Endothelial cell of umbilical vein (primary cell): Measurements from ENCODE around the gene STPG4. TPM values are rescaled to one million over a fixed set of nuclear protein-coding genes. Genes with fewer than 3 reads are reported as not detected.

ENCODE experiments used
- BruUV-seq: library from RNA; stranded (reverse); fragments of 400-500 nt; replicated peaks from 2 replicates; lab custom pipeline; 2021; lab: Mats Ljungman, UMichigan
- CTCF ChIA-PET: fragments of 300-600, 350-600 bp; sonication (Branson Sonifier 250); formaldehyde crosslinking; loops from one replicate; lab custom pipeline; 2021; ENCODE audit warnings: antibody characterized with exemption, inconsistent platforms; lab: Charles Lee
- POLR2A ChIA-PET: fragments of 300-600, 350-600 bp; sonication (Branson Sonifier 250); formaldehyde crosslinking; loops from one replicate; lab custom pipeline; 2021; ENCODE audit warnings: antibody characterized with exemption, inconsistent platforms; lab: Charles Lee
- DNase-seq: peaks from one replicate; pipeline ENCODE4 v3.0.0-alpha.2; 2011; ENCODE audit warnings: low read depth, low spot score
- FAIRE-seq: peaks from 2 replicates; lab custom pipeline; 2011; peaks lifted over from hg19 to GRCh38; lab: Jason Lieb, UNC
- H2AFZ ChIP-seq: 2 replicates; pipeline ENCODE4 v1.6.0; 2012; ENCODE audit warnings: low read depth, low read length, control low read depth, inconsistent platforms
- H3K27ac ChIP-seq: 2 replicates; pipeline ENCODE4 v1.5.1; 2011; ENCODE audit warnings: low read depth, mild to moderate bottlenecking, control low read depth, low read length, moderate library complexity; ENCODE audit not compliant: insufficient read depth
- H3K27me3 ChIP-seq, 2 experiments: 2 replicates each; pipeline versions ENCODE4 v1.6.0 to v1.6.1; 2011; ENCODE audit warnings: low read length in 2 of 2, mixed read lengths in 1 of 2; ENCODE audit not compliant: control insufficient read depth in 2 of 2, insufficient read depth in 2 of 2
- H3K36me3 ChIP-seq, 2 experiments: 2 replicates in 1 of 2; 3 replicates in 1 of 2; pipeline ENCODE4 v1.5.1; 2011; ENCODE audit warnings: low read length in 2 of 2, mild to moderate bottlenecking in 1 of 2, moderate library complexity in 1 of 2; ENCODE audit not compliant: control insufficient read depth in 2 of 2, insufficient read depth in 2 of 2; ENCODE audit errors: extremely low read depth in 1 of 2
- H3K4me1 ChIP-seq: 3 replicates; pipeline ENCODE4 v1.5.1; 2011; ENCODE audit warnings: mild to moderate bottlenecking, low read length; ENCODE audit not compliant: control insufficient read depth, insufficient read depth; ENCODE audit errors: extremely low read depth
- H3K4me2 ChIP-seq: 2 replicates; pipeline ENCODE4 v1.6.1; 2011; ENCODE audit warnings: low read length, control low read depth, mixed read lengths; ENCODE audit not compliant: insufficient read depth
- H3K4me3 ChIP-seq, 3 experiments: fragments of 200-600 bp in 1 of 3; sonication (generic), shearing (Covaris generic) in 1 of 3; replicated peaks in 1 of 3; 2 replicates each; pipeline ENCODE4 v1.5.1; 2011 to 2016; ENCODE audit warnings: control low read depth in 3 of 3, low read length in 3 of 3, mild to moderate bottlenecking in 2 of 3, inconsistent platforms in 1 of 3, low read depth in 1 of 3, moderate library complexity in 1 of 3; ENCODE audit not compliant: insufficient read depth in 1 of 3
- H3K79me2 ChIP-seq: 2 replicates; pipeline ENCODE4 v1.6.0; 2012; ENCODE audit warnings: low read length, inconsistent platforms; ENCODE audit not compliant: control insufficient read depth, insufficient read depth
- H3K9ac ChIP-seq: replicated peaks from 2 replicates; pipeline ENCODE3; 2011; ENCODE audit warnings: low read length, control low read depth; ENCODE audit not compliant: insufficient read depth; ENCODE audit errors: extremely low read depth
- H3K9me1 ChIP-seq: replicated peaks from 3 replicates; pipeline ENCODE4 v1.6.0; 2011; ENCODE audit warnings: mild to moderate bottlenecking, low read length; ENCODE audit not compliant: control insufficient read depth, insufficient read depth; ENCODE audit errors: extremely low read depth
- H3K9me3 ChIP-seq: replicated peaks from 2 replicates; pipeline ENCODE4 v1.5.1; 2012; ENCODE audit warnings: low read length, inconsistent platforms; ENCODE audit not compliant: control insufficient read depth, insufficient read depth
- H4K20me1 ChIP-seq: replicated peaks from 2 replicates; pipeline ENCODE3; 2011; ENCODE audit warnings: mild to moderate bottlenecking, low read length; ENCODE audit not compliant: control insufficient read depth, insufficient read depth; ENCODE audit errors: extremely low read depth
- EZH2 ChIP-seq: IDR thresholded peaks from 2 replicates; pipeline ENCODE4 v1.6.1; 2012; ENCODE audit warnings: borderline replicate concordance, low read depth, mild to moderate bottlenecking, moderate library complexity, low read length, inconsistent platforms; ENCODE audit not compliant: severe bottlenecking
- FOS ChIP-seq: IDR thresholded peaks from 2 replicates; pipeline ENCODE4 v1.6.1; 2011; ENCODE audit warnings: mild to moderate bottlenecking, low read length, moderate library complexity, borderline replicate concordance; ENCODE audit not compliant: insufficient read depth
- GATA2 ChIP-seq: IDR thresholded peaks from 2 replicates; pipeline ENCODE4 v1.7.0; 2011; ENCODE audit warnings: low read depth, mild to moderate bottlenecking, moderate library complexity, mixed read lengths, low read length; ENCODE audit not compliant: insufficient read length, insufficient read depth
- JUN ChIP-seq: IDR thresholded peaks from 2 replicates; pipeline ENCODE4 v1.6.1; 2011; ENCODE audit warnings: borderline replicate concordance, low read depth; ENCODE audit not compliant: insufficient read length, insufficient read depth
- MYC ChIP-seq: IDR thresholded peaks from one replicate; pipeline ENCODE4 v1.6.1; 2011; ENCODE audit warnings: mild to moderate bottlenecking, low read depth, low read length
- POLR2A ChIP-seq: IDR thresholded peaks from 2 replicates; pipeline ENCODE4 v1.6.1; 2012; ENCODE audit warnings: low read depth, mild to moderate bottlenecking, control low read depth, low read length
- POLR2AphosphoS5 ChIP-seq: IDR thresholded peaks from 2 replicates; pipeline ENCODE4 v1.6.1; 2012; ENCODE audit warnings: low read depth, mild to moderate bottlenecking, control low read depth, low read length, moderate library complexity; ENCODE audit not compliant: insufficient read depth
- dilution Hi-C: fragments of 300-500 bp; cut with MboI; formaldehyde crosslinking; loops from one replicate; pipeline ENCODE4 v1.15.0; 2019; ENCODE audit warnings: low sequenced_read_pairs; ENCODE audit not compliant: extremely low pct_ligation_motif_present
- intact Hi-C: fragments of 100-400 bp; cut with micrococcal nuclease; formaldehyde crosslinking; loops from one replicate; pipeline ENCODE4 v1.10.0; 2022
- polyA plus RNA-seq, 4 experiments: library from polyadenylated mRNA; depleted of rRNA in 3 of 4; stranded (reverse) in 3 of 4; unstranded in 1 of 4; fragments of >200 nt; gene quantifications; 2 replicates each; pipeline versions ENCODE4 v1.2.1 to v1.2.3, GENCODE V29; 2011 to 2012; ENCODE audit warnings: missing spikeins in 1 of 4
- total RNA-seq: library from RNA; stranded (reverse); gene quantifications from 2 replicates; pipeline ENCODE4 v1.2.3, GENCODE V29; 2021
- TF ChIP-seq, protein P1 (sequence below): IDR thresholded peaks from 2 replicates; pipeline ENCODE4 v1.6.1; 2011; ENCODE audit not compliant: insufficient read depth, insufficient read length
- TF ChIP-seq, protein P2 (sequence below), 2 donors: IDR thresholded peaks; 1 replicate in 1 of 2; 2 replicates in 1 of 2; pipeline ENCODE4 v1.5.1; 2011; ENCODE audit warnings: low read length in 2 of 2, mild to moderate bottlenecking in 2 of 2, moderate library complexity in 2 of 2, control low read depth in 1 of 2, inconsistent platforms in 1 of 2, low read depth in 1 of 2; ENCODE audit not compliant: insufficient read depth in 1 of 2; ENCODE audit errors: extremely low read depth in 1 of 2

Gene STPG4
- total and polyA plus RNA-seq, 2 donors (not counting 3 experiments of a cell fraction or from before 2014, with no cell fraction given): 0.53 TPM; not detected in 1

DNA sequence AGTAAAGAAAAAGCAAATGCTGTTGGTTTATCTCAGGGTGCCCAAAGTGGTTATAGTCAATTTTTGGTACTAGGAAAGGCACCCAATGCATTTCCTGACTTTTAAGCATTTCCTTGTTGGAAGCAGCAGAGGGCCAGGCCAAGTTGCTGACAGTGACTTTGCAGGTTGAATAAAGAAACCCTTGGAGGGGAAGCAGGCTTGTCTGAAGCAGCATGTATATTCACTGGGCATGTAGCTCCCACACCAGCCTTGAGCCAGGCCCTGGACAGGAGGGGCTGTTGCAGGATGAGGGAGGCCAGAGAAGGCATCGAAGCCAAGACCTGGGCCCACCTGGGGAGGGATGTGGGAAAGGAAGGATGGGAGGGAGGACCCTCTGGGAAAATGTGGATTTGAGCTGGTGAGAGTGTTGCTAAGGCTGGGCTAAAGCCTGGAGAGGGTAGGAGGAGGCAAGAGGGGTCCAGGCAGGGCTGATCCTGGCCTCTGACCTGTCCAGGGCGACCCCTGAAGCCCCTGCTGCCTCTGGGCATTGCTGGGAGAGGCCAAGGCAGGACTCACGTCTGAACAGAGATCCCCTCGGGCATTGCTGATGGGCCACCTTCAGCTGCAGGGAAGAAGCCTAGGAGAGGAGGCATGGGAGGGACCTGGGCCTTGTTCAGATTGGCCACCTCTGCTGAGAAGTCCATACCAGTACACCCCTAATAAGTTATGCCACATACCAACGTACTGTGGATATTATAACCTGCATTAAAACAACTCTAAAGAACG lies 79.6 kb downstream of the STPG4 start:
- peak; percentile 70 for FAIRE-seq
- Histone ChIP-seq H2AFZ (no peak overlapping the region), H4K20me1 (no peaks in the 10 kb centered on the region), H3K27ac (peak overlapping the region; percentile 33), H3K9ac (no peak overlapping the region), H3K4me3 (no peak overlapping the region), H3K36me3 (peaks cover 0 to 2% of the 10 kb centered on the region in 2 experiments), H3K9me1 (no peaks in the 10 kb centered on the region), H3K79me2 (no peaks in the 10 kb centered on the region), H3K27me3 (no peaks in the 10 kb centered on the region), H3K4me2 (no peak overlapping the region), H3K9me3 (no peaks in the 10 kb centered on the region), H3K4me1 (peaks cover 38% of the 10 kb centered on the region)
- ChIA-PET CTCF (interaction anchor here (1.2 to 1.6 kb wide), 2 partner anchors 10 to 13 kb away, joined by 3 to 4 read pairs; no protein-coding TSS in a partner anchor), POLR2A (interaction anchor here (0.6 to 1.1 kb wide), 2 partner anchors 43 to 99 kb away, joined by 3 read pairs; no protein-coding TSS in a partner anchor)
- no TSS peak for BruUV-seq
- DNase-seq: no peak
- TF ChIP-seq JUN (no peak), POLR2A (no peak), POLR2AphosphoS5 (no peak), FOS (no peak), GATA2 (no peak), MYC (no peak), EZH2 (no peak)
- TF ChIP-seq, protein P1, sequence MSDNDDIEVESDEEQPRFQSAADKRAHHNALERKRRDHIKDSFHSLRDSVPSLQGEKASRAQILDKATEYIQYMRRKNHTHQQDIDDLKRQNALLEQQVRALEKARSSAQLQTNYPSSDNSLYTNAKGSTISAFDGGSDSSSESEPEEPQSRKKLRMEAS: no peak
- TF ChIP-seq, protein P2, sequence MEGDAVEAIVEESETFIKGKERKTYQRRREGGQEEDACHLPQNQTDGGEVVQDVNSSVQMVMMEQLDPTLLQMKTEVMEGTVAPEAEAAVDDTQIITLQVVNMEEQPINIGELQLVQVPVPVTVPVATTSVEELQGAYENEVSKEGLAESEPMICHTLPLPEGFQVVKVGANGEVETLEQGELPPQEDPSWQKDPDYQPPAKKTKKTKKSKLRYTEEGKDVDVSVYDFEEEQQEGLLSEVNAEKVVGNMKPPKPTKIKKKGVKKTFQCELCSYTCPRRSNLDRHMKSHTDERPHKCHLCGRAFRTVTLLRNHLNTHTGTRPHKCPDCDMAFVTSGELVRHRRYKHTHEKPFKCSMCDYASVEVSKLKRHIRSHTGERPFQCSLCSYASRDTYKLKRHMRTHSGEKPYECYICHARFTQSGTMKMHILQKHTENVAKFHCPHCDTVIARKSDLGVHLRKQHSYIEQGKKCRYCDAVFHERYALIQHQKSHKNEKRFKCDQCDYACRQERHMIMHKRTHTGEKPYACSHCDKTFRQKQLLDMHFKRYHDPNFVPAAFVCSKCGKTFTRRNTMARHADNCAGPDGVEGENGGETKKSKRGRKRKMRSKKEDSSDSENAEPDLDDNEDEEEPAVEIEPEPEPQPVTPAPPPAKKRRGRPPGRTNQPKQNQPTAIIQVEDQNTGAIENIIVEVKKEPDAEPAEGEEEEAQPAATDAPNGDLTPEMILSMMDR (IDR thresholded peaks at IDR 0.05; ENCODE audit: extremely low read depth in 1 of 2, insufficient read depth in 1 of 2, low read depth in 1 of 2, low read length in 2 of 2): no peak
- intact Hi-C loops (loop anchor here (1.0 kb wide), 1 partner anchor 32 kb away; no protein-coding TSS in a partner anchor), dilution Hi-C loops (no loop called here)
